Naive B cell (primary cell): Measurements from ENCODE around the gene IER2. TPM values are rescaled to one million over a fixed set of nuclear protein-coding genes. Genes with fewer than 3 reads are reported as not detected.
"Not testable (repeated sequence)": the region's sequence is repeated elsewhere in the genome, so short reads cannot be mapped to it uniquely, and the experiment has no call there.

Experiments
- ATAC-seq, 2 donors: fragments of 150-1000 bp; cut with Tn5 transposase; 2 replicates each; pipeline ENCODE4 v1.10.0; 2021; ENCODE audit warnings: low read depth in 2 of 2, mild to moderate bottlenecking in 2 of 2, moderate library complexity in 2 of 2
- DNase-seq: peaks from one replicate; pipeline ENCODE4 v3.0.0; 2022
- H3K27ac Mint-ChIP-seq, 6 donors: one replicate each; pipeline ENCODE4 v1.8.0; 2020 to 2022; ENCODE audit warnings: mild to moderate bottlenecking in 6 of 6, mixed read lengths in 6 of 6, moderate library complexity in 5 of 6, inconsistent platforms in 2 of 6
- H3K27me3 Mint-ChIP-seq, 3 donors: one replicate each; pipeline ENCODE4 v1.8.0; 2021 to 2022; ENCODE audit warnings: mixed read lengths in 3 of 3, mild to moderate bottlenecking in 1 of 3
- H3K36me3 Mint-ChIP-seq, 2 donors: one replicate each; pipeline ENCODE4 v1.8.0; 2020 to 2022; ENCODE audit warnings: mixed read lengths in 2 of 2, inconsistent platforms in 1 of 2, mild to moderate bottlenecking in 1 of 2
- H3K4me1 Mint-ChIP-seq, 3 donors: one replicate each; pipeline ENCODE4 v1.8.0; 2020 to 2022; ENCODE audit warnings: mixed read lengths in 3 of 3, inconsistent platforms in 1 of 3, mild to moderate bottlenecking in 1 of 3, moderate library complexity in 1 of 3
- H3K4me3 Mint-ChIP-seq, 8 donors: one replicate each; pipeline ENCODE4 v1.8.0; 2020 to 2022; ENCODE audit warnings: mild to moderate bottlenecking in 8 of 8, mixed read lengths in 8 of 8, moderate library complexity in 8 of 8, inconsistent platforms in 2 of 8
- H3K9me3 Mint-ChIP-seq, 7 donors: one replicate each; pipeline ENCODE4 v1.8.0; 2020 to 2022; ENCODE audit warnings: mixed read lengths in 7 of 7, mild to moderate bottlenecking in 5 of 7, inconsistent platforms in 2 of 7, moderate library complexity in 1 of 7
- polyA plus RNA-seq, 6 donors: library from polyadenylated mRNA; unstranded; fragments of 300-500 nt; fragmentation: Illumina TruSeq; gene quantifications; one replicate each; pipeline ENCODE4 v1.2.3, GENCODE V29; 2021; ENCODE audit warnings: low read depth in 6 of 6

Gene IER2
- polyA plus RNA-seq, 6 donors from 2014 or later = 351 to 1,131 (median 562) TPM

DNA sequence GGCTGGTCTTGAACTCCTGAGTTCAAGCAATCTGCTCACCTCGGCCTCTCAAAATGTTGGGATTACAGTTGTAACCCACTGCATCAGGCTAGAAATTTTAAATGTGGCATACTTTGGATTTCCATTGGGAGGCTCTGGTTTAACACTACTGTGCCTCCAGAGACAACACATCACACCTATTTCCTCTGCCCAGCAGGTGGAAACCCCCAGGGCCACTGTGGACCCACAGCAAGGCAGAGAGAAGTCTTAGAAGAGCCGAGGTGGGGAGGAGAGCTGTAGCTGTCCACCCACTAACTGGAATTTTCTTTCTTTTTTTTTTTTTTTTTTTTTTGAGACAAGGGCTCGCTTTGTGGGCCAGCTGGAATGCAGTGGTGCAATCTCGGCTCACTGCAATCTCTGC, 39.4 kb downstream of the IER2 start:
- Mint-ChIP-seq H3K4me3 (peak overlapping the region in 2 of 8 donors; percentile 20 to 44), H3K36me3 (no peaks in the 10 kb centered on the region), H3K27me3 (no peaks in the 10 kb centered on the region), H3K27ac (peak overlapping the region in 2 of 6 donors; percentile 38 to 41), H3K9me3 (peaks cover 0 to 2% (median 0%) of the 10 kb centered on the region in 7 donors), H3K4me1 (peaks cover 12 to 57% (median 31%) of the 10 kb centered on the region in 3 donors)
- ATAC-seq (peak in 1 of 2 donors; percentile 35), DNase-seq (no peak)

GRCh38 chr19:13190781-13191540, 40.8 kb downstream of the IER2 start:
- H3K9me3 Mint-ChIP-seq = peaks cover 0 to 2% (median 0%) of the 10 kb centered on the region in 7 donors
- H3K4me1 Mint-ChIP-seq = peaks cover 18 to 66% (median 33%) of the 10 kb centered on the region in 3 donors
- H3K36me3 Mint-ChIP-seq = no peaks in the 10 kb centered on the region
- peak overlapping the region in 1 of 6 donors; percentile 24 for H3K27ac Mint-ChIP-seq
- H3K4me3 Mint-ChIP-seq = no peak overlapping the region
- ATAC-seq = no peak
- no peaks in the 10 kb centered on the region for H3K27me3 Mint-ChIP-seq
- DNase-seq = no peak

DNA sequence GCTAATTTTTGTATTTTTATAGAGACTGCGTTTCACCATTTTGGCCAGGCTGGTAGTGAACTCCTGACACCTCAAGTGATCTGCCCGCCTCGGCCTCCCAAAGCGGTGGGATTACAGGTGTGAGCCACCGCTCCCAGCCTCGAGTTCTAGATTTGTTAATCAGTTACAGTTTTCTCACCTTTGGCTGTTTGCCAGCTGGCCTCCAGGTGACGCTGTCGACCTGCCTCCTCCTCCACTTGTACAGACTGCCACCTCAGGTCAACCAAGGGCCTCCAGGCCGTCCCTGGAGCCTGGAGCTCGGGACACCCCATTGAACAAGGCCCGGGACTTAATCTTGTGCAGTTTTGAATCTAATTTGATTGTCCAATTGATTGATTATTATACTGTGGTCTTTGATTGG, 45.5 kb downstream of the IER2 start:
- H3K4me3 Mint-ChIP-seq = peak overlapping the region in 4 of 8 donors; percentile 30 to 84 (median 46)

GRCh38 chr19:13198634-13199033, 48.4 kb downstream of the IER2 start:
- Mint-ChIP-seq H3K36me3 (no peaks in the 10 kb centered on the region), H3K4me3 (peak overlapping the region in 1 of 8 donors; percentile 35), H3K27me3 (no peaks in the 10 kb centered on the region), H3K4me1 (peaks cover 11 to 21% (median 21%) of the 10 kb centered on the region in 3 donors), H3K27ac (peak overlapping the region in 2 of 6 donors; percentile 32 to 52), H3K9me3 (peaks cover 0 to 1% (median 0%) of the 10 kb centered on the region in 7 donors)
- ATAC-seq (no peak), DNase-seq (no peak)

More for the DNA sequence above, 45.5 kb downstream of the IER2 start:
- Mint-ChIP-seq H3K36me3 (no peaks in the 10 kb centered on the region), H3K4me1 (peaks cover 13 to 36% (median 28%) of the 10 kb centered on the region in 3 donors), H3K27ac (peak overlapping the region in 3 of 6 donors; percentile 50 to 77 (median 58)), H3K9me3 (peaks cover 0 to 2% (median 0%) of the 10 kb centered on the region in 7 donors), H3K27me3 (no peaks in the 10 kb centered on the region)
- DNase-seq (peak; percentile 46), ATAC-seq (peak; percentile 60 to 71)

GRCh38 chr19:13202112-13202511, 51.9 kb downstream of the IER2 start:
- DNase-seq, H3K9me3 Mint-ChIP-seq, H3K27me3 Mint-ChIP-seq, H3K36me3 Mint-ChIP-seq, H3K4me3 Mint-ChIP-seq, ATAC-seq, H3K27ac Mint-ChIP-seq: not testable (repeated sequence)
- peaks cover 6 to 15% (median 15%) of the 10 kb centered on the region in 3 donors for H3K4me1 Mint-ChIP-seq

Other genes with a start within 250 kb of the IER2 start
- gene SYCE2, start 231.1 kb upstream of the IER2 start, polyA plus RNA-seq = under 1 TPM in 1 of 6 donors, not detected in 5; 0.21 TPM
- gene FARSA, start 216.7 kb upstream of the IER2 start, polyA plus RNA-seq = 10 to 100 TPM; 33.8 to 63.0 (median 44.0) TPM
- gene CALR, start 211.8 kb upstream of the IER2 start, polyA plus RNA-seq = 100 to 1,000 TPM in 5 of 6 donors, 10 to 100 TPM in 1; 97.4 to 189 (median 155) TPM
- gene RAD23A, start 204.5 kb upstream of the IER2 start, polyA plus RNA-seq = 100 to 1,000 TPM in 3 of 6 donors, 10 to 100 TPM in 3; 82.9 to 119 (median 99.3) TPM
- gene GADD45GIP1, start 193.2 kb upstream of the IER2 start, polyA plus RNA-seq = 10 to 100 TPM; 49.4 to 65.9 (median 52.7) TPM
- not detected for gene DAND5, start 180.8 kb upstream of the IER2 start, polyA plus RNA-seq
- 1 to 10 TPM in 2 of 6 donors, under 1 TPM in 2, not detected in 2; 0.21 to 2.1 (median 1.1) TPM for gene NFIX, start 154.9 kb upstream of the IER2 start, polyA plus RNA-seq
- gene LYL1, start 47.6 kb upstream of the IER2 start, polyA plus RNA-seq = 10 to 100 TPM; 39.9 to 88.3 (median 50.8) TPM
- 10 to 100 TPM; 20.2 to 36.3 (median 24.1) TPM for gene TRMT1, start 33.7 kb upstream of the IER2 start, polyA plus RNA-seq
- gene NACC1, start 32.1 kb upstream of the IER2 start, polyA plus RNA-seq = 1 to 10 TPM in 2 of 6 donors, under 1 TPM in 4; 0.47 to 1.4 (median 0.67) TPM
- gene STX10, start within 50 bp of the IER2 start, polyA plus RNA-seq = 10 to 100 TPM; 48.2 to 84.3 (median 60.0) TPM